ENCODE measurements around the gene TSBP1. TPM values are rescaled to one million over a fixed set of nuclear protein-coding genes. Genes with fewer than 3 reads are reported as not detected.

Gene TSBP1
- total and polyA plus RNA-seq, 7 donors, result not detected

DNA sequence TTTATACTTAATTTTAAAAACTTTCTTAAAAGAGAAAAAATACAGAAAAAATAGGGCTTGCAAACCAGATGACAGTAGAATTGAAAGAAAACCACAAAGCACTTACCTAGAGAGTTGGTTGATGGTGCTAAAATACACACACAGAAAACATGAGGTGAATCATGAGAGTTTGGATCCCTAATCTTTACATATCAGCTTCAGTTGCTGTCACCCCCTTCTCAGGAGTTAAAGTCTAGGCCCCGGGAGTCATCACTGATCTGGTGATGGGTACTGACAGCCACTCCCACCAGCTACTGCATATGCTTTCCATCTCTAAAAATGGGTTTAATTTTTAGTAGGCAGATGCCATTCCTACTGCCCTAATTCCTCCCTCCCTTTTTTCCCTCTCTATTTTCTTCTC lies 16.7 kb downstream of the TSBP1 start:
- Histone ChIP-seq H3K27me3 (ENCODE audit: insufficient read depth in 3 of 3, low read length in 2 of 3) (no peaks in the 10 kb centered on the region), H3K9me3 (no peaks in the 10 kb centered on the region), H3K4me1 (no peaks in the 10 kb centered on the region), H3K4me3 (no peak overlapping the region), H3K36me3 (ENCODE audit: insufficient read depth in 1 of 2, low read depth in 1 of 2) (no peaks in the 10 kb centered on the region), H3K27ac (no peak overlapping the region)
- WGBS, 3 donors, result 70 to 76% (median 71%) methylated on average over 1 of the region's 1 CpG
- DNase-seq, result no peak
- no peak for ATAC-seq
- intact Hi-C loops (cut with DNase I), result no loop called here
- TF ChIP-seq, protein P1, sequence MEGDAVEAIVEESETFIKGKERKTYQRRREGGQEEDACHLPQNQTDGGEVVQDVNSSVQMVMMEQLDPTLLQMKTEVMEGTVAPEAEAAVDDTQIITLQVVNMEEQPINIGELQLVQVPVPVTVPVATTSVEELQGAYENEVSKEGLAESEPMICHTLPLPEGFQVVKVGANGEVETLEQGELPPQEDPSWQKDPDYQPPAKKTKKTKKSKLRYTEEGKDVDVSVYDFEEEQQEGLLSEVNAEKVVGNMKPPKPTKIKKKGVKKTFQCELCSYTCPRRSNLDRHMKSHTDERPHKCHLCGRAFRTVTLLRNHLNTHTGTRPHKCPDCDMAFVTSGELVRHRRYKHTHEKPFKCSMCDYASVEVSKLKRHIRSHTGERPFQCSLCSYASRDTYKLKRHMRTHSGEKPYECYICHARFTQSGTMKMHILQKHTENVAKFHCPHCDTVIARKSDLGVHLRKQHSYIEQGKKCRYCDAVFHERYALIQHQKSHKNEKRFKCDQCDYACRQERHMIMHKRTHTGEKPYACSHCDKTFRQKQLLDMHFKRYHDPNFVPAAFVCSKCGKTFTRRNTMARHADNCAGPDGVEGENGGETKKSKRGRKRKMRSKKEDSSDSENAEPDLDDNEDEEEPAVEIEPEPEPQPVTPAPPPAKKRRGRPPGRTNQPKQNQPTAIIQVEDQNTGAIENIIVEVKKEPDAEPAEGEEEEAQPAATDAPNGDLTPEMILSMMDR (IDR thresholded peaks at IDR 0.05), result no peak

DNA sequence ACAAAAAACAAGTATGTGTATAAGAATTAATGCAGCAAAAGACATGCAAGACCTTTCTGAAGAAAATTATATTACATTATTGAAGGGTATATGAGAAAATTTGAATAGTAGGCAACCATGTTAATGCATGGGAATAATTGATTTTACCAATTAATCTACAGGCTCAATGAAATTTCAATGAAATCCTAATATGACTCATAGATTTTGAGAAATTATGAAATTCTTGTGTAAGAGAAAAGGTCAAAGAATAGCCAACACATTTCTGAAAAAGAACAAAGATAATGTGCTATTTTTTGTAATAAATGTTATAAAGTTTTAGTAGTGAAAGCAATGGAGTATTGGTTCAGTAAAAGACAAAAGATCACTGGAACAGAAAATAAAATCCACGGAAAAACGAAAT lies 18.4 kb downstream of the TSBP1 start:
- TF ChIP-seq, protein P1 (IDR thresholded peaks at IDR 0.05), result no peak

DNA sequence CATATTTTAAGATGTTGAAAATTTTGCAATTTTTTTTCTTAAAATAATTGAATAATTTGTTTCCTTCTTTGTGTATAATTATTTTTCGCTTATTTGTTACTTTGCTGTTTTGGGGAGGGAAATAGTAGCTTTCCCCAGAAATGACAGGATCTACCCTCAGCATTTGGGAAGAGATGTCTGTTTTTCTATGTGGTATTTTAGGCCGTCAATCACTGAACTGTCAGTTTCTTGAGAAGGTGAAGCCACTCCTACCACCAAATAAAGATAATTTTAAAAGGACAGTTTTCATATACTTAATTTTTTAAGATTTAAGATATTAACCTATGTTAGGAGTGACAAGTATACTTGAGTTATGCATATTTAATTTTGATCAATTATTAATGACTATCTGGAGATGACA lies 31.5 kb downstream of the TSBP1 start:
- Histone ChIP-seq H3K4me3 (no peak overlapping the region), H3K9me3 (no peaks in the 10 kb centered on the region), H3K27me3 (ENCODE audit: insufficient read depth in 3 of 3, low read length in 2 of 3) (no peaks in the 10 kb centered on the region), H3K27ac (no peak overlapping the region), H3K4me1 (no peaks in the 10 kb centered on the region), H3K36me3 (ENCODE audit: insufficient read depth in 1 of 2, low read depth in 1 of 2) (no peaks in the 10 kb centered on the region)
- TF ChIP-seq, protein P1 (IDR thresholded peaks at IDR 0.05), result no peak
- ATAC-seq (no peak), DNase-seq (no peak)
- WGBS, 3 donors, result 89 to 99% (median 97%) methylated on average over 2 of the region's 2 CpGs
- intact Hi-C loops (cut with DNase I), result no loop called here

More for the DNA sequence above, 18.4 kb downstream of the TSBP1 start:
- H3K27me3 ChIP-seq (ENCODE audit: insufficient read depth in 3 of 3, low read length in 2 of 3), result peaks cover 0 to 4% (median 0%) of the 10 kb centered on the region in 3 donors
- no peak overlapping the region for H3K27ac ChIP-seq
- 86 to 90% (median 89%) methylated on average over 2 of the region's 2 CpGs for WGBS, 3 donors
- H3K4me3 ChIP-seq, result no peak overlapping the region
- DNase-seq (no peak), ATAC-seq (no peak)
- intact Hi-C loops (cut with DNase I), result no loop called here
- H3K4me1 ChIP-seq, result no peaks in the 10 kb centered on the region
- no peaks in the 10 kb centered on the region for H3K36me3 ChIP-seq (ENCODE audit: insufficient read depth in 1 of 2, low read depth in 1 of 2)
- H3K9me3 ChIP-seq, result no peaks in the 10 kb centered on the region

DNA sequence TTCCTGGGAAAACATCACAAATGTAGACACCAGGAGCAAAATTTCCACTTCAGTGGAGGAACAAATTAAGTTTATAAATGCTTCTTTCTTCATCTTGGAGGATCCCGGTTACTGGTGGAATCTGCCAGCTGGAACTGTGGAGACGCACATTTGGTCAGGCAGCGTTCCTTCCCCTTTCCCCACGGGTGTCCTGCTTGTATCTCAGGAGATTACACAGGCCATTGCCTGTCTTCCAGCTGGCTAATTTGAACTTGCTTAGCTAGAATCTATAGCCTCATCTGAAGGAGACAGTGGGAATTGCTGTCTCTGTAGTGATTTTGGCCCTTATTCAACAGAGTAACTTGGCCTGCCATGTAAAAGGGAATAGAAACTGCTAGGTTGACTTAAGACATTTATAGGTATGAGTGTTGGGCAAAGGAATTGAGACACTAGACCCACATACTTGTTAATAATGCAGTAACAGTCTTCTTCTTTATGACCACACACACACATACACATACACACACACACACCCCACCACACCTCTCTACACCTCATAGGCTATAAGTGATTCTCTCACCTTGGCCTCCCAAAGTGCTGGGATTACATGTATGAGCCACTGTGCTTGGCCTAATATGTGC lies 34.4 kb downstream of the TSBP1 start:
- Histone ChIP-seq H3K27ac (no peak overlapping the region), H3K27me3 (ENCODE audit: insufficient read depth in 3 of 3, low read length in 2 of 3) (no peaks in the 10 kb centered on the region), H3K4me3 (no peak overlapping the region), H3K36me3 (ENCODE audit: insufficient read depth in 1 of 2, low read depth in 1 of 2) (no peaks in the 10 kb centered on the region), H3K4me1 (no peaks in the 10 kb centered on the region), H3K9me3 (no peaks in the 10 kb centered on the region)
- 29 to 47% (median 35%) methylated on average over 4 of the region's 4 CpGs for WGBS, 3 donors
- no peak for DNase-seq
- intact Hi-C loops (cut with DNase I), result no loop called here
- TF ChIP-seq, protein P1 (IDR thresholded peaks at IDR 0.05), result no peak
- ATAC-seq, result no peak

DNA sequence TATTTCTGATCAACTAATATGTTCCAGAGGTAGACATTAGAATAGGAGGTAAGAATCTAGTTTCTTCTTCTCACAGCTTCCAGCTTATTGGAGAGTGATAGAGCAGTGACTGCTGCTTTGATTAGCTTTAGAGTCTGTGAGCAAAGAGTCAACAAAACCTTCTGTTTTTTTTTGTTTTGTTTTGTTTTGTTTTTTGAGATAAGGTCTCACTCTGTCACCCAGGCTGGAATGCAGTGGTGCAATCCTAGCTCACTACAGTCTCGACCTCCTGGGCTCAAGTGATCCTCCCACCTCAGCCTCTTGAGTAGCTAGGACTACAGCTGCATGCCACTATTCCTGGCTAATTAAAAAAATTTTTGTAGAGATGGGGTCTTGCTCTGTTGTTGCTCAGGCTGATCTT lies 39.3 kb downstream of the TSBP1 start:
- no peak for DNase-seq
- Histone ChIP-seq H3K27me3 (ENCODE audit: insufficient read depth in 3 of 3, low read length in 2 of 3) (no peaks in the 10 kb centered on the region), H3K4me3 (no peak overlapping the region), H3K4me1 (no peaks in the 10 kb centered on the region), H3K27ac (no peak overlapping the region), H3K36me3 (ENCODE audit: insufficient read depth in 1 of 2, low read depth in 1 of 2) (no peaks in the 10 kb centered on the region), H3K9me3 (no peaks in the 10 kb centered on the region)
- 0 to 87% (median 80%) methylated on average over 1 of the region's 1 CpG for WGBS, 3 donors
- intact Hi-C loops (cut with DNase I), result no loop called here
- TF ChIP-seq, protein P1 (IDR thresholded peaks at IDR 0.05), result no peak
- no peak for ATAC-seq

All from psoas muscle (tissue), 8 donors.